Testis (tissue), 2 donors: ENCODE measurements around the gene EXOSC7.

ENCODE experiments used
- POLR2A ChIP-seq: fragments of 450-650 bp; IDR thresholded peaks from one replicate; pipeline ENCODE4 v1.6.1; 2017; ENCODE audit warnings: antibody characterized with exemption, mild to moderate bottlenecking, moderate library complexity
- TF ChIP-seq, protein P1 (sequence below), 3 experiments: fragments of 450-650 bp in 2 of 3; fragments of 200-600 bp in 1 of 3; sonication (generic) in 1 of 3; IDR thresholded peaks; one replicate each; pipeline ENCODE4 v1.5.1; 2016 to 2019; ENCODE audit warnings: antibody characterized with exemption in 3 of 3, mild to moderate bottlenecking in 2 of 3, moderate library complexity in 1 of 3

DNA sequence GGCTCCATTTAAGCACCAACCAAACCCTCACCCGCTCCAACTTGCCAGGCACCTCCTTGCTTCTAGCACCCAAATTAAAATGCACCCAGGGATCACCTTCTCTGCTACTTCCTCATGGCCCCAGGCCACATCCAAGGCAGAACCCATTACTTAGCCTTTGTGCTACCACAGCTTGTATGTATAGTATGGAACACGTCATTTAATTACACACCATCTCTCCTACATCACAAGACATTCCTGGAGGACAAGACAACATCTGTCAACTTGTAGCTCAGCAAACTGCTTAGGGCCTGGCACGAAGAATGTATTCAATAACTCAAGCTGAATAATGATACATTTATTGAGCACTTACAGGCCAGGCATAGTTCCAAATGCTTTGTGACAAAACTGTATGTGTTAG lies 23.4 kb upstream of the EXOSC7 start:
- TF ChIP-seq, protein P1, sequence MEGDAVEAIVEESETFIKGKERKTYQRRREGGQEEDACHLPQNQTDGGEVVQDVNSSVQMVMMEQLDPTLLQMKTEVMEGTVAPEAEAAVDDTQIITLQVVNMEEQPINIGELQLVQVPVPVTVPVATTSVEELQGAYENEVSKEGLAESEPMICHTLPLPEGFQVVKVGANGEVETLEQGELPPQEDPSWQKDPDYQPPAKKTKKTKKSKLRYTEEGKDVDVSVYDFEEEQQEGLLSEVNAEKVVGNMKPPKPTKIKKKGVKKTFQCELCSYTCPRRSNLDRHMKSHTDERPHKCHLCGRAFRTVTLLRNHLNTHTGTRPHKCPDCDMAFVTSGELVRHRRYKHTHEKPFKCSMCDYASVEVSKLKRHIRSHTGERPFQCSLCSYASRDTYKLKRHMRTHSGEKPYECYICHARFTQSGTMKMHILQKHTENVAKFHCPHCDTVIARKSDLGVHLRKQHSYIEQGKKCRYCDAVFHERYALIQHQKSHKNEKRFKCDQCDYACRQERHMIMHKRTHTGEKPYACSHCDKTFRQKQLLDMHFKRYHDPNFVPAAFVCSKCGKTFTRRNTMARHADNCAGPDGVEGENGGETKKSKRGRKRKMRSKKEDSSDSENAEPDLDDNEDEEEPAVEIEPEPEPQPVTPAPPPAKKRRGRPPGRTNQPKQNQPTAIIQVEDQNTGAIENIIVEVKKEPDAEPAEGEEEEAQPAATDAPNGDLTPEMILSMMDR (IDR thresholded peaks at IDR 0.05) = no peak
- no peak for TF ChIP-seq POLR2A
